GM12878 (cell line): ENCODE data around the gene RIPOR1.

Experiments
- EZH2 ChIP-seq: IDR thresholded peaks from 2 replicates; pipeline ENCODE4 v1.6.1; 2012; ENCODE audit warnings: low read depth, mild to moderate bottlenecking, control low read depth, inconsistent platforms, low read length, borderline replicate concordance; ENCODE audit not compliant: control insufficient read depth
- RAD21 ChIP-seq: IDR thresholded peaks from 2 replicates; pipeline ENCODE4 v1.6.1; 2011; ENCODE audit warnings: mild to moderate bottlenecking, low read depth, low read length, moderate library complexity; ENCODE audit not compliant: insufficient read depth
- RELA ChIP-seq: fragments of 450-650 bp; IDR thresholded peaks from 2 replicates; pipeline ENCODE4 v1.8.0; 2014; ENCODE audit warnings: borderline replicate concordance; ENCODE audit not compliant: partially characterized antibody
- SPI1 ChIP-seq: IDR thresholded peaks from 2 replicates; pipeline ENCODE4 v1.6.1; 2011; ENCODE audit warnings: low read depth, mild to moderate bottlenecking, low read length, moderate library complexity, borderline replicate concordance; ENCODE audit not compliant: insufficient read depth
- USF1 ChIP-seq: IDR thresholded peaks from 2 replicates; pipeline ENCODE4 v1.6.1; 2011; ENCODE audit warnings: borderline replicate concordance, low read depth, mild to moderate bottlenecking, moderate library complexity, mixed read lengths, low read length; ENCODE audit not compliant: insufficient read depth; ENCODE audit errors: extremely low read length
- TF ChIP-seq, protein P1 (sequence below): IDR thresholded peaks from 2 replicates; pipeline ENCODE4 v1.6.1; 2011; ENCODE audit warnings: low read depth, low read length, improper control_type of control experiment, borderline replicate concordance

- TF ChIP-seq RAD21: no peak
- TF ChIP-seq USF1: no peak
- no peak for TF ChIP-seq EZH2
- TF ChIP-seq, protein P1, sequence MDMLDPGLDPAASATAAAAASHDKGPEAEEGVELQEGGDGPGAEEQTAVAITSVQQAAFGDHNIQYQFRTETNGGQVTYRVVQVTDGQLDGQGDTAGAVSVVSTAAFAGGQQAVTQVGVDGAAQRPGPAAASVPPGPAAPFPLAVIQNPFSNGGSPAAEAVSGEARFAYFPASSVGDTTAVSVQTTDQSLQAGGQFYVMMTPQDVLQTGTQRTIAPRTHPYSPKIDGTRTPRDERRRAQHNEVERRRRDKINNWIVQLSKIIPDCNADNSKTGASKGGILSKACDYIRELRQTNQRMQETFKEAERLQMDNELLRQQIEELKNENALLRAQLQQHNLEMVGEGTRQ: no peak
- TF ChIP-seq SPI1: no peak
- TF ChIP-seq RELA: no peak
These were observed 12.1 kb downstream of the RIPOR1 start for GRCh38 chr16:67540756-67541155.
